ENCODE data around the gene TEX10. TPM values are rescaled to one million over a fixed set of nuclear protein-coding genes. Genes with fewer than 3 reads are reported as not detected.
A peak's percentile ranks its signal among the peaks of the same experiment; 100 is the strongest.

Gene TEX10
- total and polyA plus RNA-seq, 2 donors (not counting 1 experiment from before 2014, with no cell fraction given) = 23.6 to 24.9 TPM

DNA sequence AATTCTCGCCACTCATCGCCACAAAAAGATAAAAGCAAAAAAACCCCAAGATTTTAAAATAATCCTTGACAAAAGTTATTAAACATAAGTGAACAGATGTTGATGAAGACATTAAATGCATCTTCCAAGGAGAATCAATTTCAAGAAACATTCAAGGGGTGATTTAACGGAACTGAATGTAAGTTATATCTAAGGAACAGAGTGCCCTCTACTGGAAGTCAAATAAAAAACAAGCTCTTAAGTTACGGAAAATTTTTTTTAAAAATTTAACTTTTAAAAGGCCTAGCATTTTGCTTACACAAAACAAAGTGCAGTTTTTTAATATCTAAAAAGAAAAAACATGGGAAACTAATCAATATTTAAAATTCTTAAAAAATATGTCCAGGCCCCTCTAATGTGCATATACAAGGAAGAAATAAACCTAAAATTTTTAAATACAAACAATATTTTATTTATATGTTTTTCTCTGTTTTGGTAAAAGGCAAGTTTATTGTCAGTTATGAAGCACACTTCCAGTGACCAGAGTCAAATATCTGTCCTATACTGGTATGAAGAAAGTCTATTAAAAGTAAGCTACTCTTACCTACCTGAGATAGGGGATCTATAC is 28.0 kb downstream of the TEX10 start:
- no peaks in the 10 kb centered on the region for H3K9me3 ChIP-seq (ENCODE audit: control insufficient read depth, insufficient read depth, low read depth, low read length)
- H3K4me2 ChIP-seq (ENCODE audit: extremely low read depth, insufficient read depth, low read length) = no peak overlapping the region
- H2AFZ ChIP-seq (ENCODE audit: low read length) = no peak overlapping the region
- H4K20me1 ChIP-seq (ENCODE audit: control insufficient read depth, extremely low read depth, insufficient read depth, low read length) = no peaks in the 10 kb centered on the region
- no peak overlapping the region for H3K27ac ChIP-seq (ENCODE audit: insufficient read depth, low read length)
- no peaks in the 10 kb centered on the region for H3K79me2 ChIP-seq (ENCODE audit: control insufficient read depth, insufficient read depth, low read length)
- no peaks in the 10 kb centered on the region for H3K27me3 ChIP-seq (ENCODE audit: control insufficient read depth, insufficient read depth, low read length)
- H3K4me1 ChIP-seq (ENCODE audit: control insufficient read depth, extremely low read depth, insufficient read depth, low read length) = no peaks in the 10 kb centered on the region
- peaks cover 1% of the 10 kb centered on the region for H3K36me3 ChIP-seq (ENCODE audit: control insufficient read depth, insufficient read depth, low read length)
- peak; percentile 61 to 79 for DNase-seq (ENCODE audit: low read depth in 2 of 2)
- TF ChIP-seq, protein P1, sequence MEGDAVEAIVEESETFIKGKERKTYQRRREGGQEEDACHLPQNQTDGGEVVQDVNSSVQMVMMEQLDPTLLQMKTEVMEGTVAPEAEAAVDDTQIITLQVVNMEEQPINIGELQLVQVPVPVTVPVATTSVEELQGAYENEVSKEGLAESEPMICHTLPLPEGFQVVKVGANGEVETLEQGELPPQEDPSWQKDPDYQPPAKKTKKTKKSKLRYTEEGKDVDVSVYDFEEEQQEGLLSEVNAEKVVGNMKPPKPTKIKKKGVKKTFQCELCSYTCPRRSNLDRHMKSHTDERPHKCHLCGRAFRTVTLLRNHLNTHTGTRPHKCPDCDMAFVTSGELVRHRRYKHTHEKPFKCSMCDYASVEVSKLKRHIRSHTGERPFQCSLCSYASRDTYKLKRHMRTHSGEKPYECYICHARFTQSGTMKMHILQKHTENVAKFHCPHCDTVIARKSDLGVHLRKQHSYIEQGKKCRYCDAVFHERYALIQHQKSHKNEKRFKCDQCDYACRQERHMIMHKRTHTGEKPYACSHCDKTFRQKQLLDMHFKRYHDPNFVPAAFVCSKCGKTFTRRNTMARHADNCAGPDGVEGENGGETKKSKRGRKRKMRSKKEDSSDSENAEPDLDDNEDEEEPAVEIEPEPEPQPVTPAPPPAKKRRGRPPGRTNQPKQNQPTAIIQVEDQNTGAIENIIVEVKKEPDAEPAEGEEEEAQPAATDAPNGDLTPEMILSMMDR (conservative IDR thresholded peaks at IDR 0.05 in 1 of 2, IDR thresholded peaks at IDR 0.05 in 1 of 2; ENCODE audit: low read depth in 1 of 2, low read length in 2 of 2) = peak in 1 of 2 donors; percentile 47
- no peak for TF ChIP-seq EZH2 (IDR thresholded peaks at IDR 0.05; ENCODE audit: low read length, missing control alignments)
- no peak overlapping the region for H3K4me3 ChIP-seq (replicated peaks in 1 of 4; ENCODE audit: control extremely low read depth in 1 of 4, insufficient read depth in 1 of 4, low read depth in 3 of 4, low read length in 4 of 4)
- H3K9ac ChIP-seq (ENCODE audit: insufficient read depth, low read length) = no peak overlapping the region

DNA sequence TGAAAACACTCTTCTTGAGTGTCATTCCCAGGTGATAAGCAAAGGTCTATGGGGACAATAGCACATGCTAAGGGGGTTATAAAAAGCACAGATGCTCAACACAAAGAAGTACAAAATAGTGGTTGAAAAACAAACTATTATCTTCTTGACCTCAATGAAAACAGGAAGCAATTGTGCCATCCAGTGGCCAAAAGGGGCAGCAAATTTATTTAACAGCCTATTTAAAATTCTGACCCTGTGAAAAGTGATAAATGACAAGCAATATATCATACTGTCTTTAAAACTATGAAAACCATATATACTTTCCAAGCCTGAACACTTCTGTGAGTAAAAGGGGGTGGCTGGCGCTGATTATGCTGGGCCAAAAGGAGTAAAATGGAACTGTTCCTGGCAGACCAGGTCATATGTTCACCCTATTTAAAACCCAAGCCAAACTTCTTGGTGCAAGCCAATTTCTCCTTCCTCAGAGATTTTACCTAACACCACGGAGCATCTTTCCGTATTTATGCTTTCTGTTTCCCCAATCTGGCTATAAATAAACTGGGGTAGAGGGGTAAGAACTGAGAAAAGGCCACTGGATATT is 29.7 kb downstream of the TEX10 start:
- Histone ChIP-seq H3K4me1 (ENCODE audit: control insufficient read depth, extremely low read depth, insufficient read depth, low read length) (no peaks in the 10 kb centered on the region), H2AFZ (ENCODE audit: low read length) (no peak overlapping the region), H3K9me3 (ENCODE audit: control insufficient read depth, insufficient read depth, low read depth, low read length) (no peaks in the 10 kb centered on the region), H3K27ac (ENCODE audit: insufficient read depth, low read length) (no peak overlapping the region), H3K4me3 (replicated peaks in 1 of 4; ENCODE audit: control extremely low read depth in 1 of 4, insufficient read depth in 1 of 4, low read depth in 3 of 4, low read length in 4 of 4) (no peak overlapping the region), H4K20me1 (ENCODE audit: control insufficient read depth, extremely low read depth, insufficient read depth, low read length) (no peaks in the 10 kb centered on the region), H3K36me3 (ENCODE audit: control insufficient read depth, insufficient read depth, low read length) (peaks cover 1% of the 10 kb centered on the region), H3K27me3 (ENCODE audit: control insufficient read depth, insufficient read depth, low read length) (no peaks in the 10 kb centered on the region), H3K9ac (ENCODE audit: insufficient read depth, low read length) (no peak overlapping the region), H3K79me2 (ENCODE audit: control insufficient read depth, insufficient read depth, low read length) (no peaks in the 10 kb centered on the region), H3K4me2 (ENCODE audit: extremely low read depth, insufficient read depth, low read length) (no peak overlapping the region)
- TF ChIP-seq, protein P1 (conservative IDR thresholded peaks at IDR 0.05 in 1 of 2, IDR thresholded peaks at IDR 0.05 in 1 of 2; ENCODE audit: low read depth in 1 of 2, low read length in 2 of 2) = peak; percentile 70 to 76
- no peak for TF ChIP-seq EZH2 (IDR thresholded peaks at IDR 0.05; ENCODE audit: low read length, missing control alignments)
- DNase-seq (ENCODE audit: low read depth in 2 of 2) = peak; percentile 37 to 60

DNA sequence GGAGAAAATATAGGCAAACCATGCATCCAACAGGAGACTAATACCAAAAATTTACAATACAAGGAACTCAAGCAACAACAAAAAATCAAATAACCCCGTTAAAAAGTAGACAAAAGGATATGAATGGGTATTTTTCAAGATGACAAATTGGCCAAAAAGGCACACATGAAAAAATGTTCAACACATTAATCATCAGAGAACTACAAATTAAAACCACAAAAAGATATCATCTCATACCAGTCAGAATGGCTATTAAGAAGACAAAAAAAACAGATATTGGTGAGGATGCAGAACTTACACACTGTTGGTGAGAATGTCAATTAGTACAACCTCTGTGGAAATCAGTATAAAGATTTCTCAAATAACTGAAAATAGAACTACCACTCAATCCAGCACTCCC is 35.0 kb downstream of the TEX10 start:
- TF ChIP-seq, protein P1 (conservative IDR thresholded peaks at IDR 0.05 in 1 of 2, IDR thresholded peaks at IDR 0.05 in 1 of 2; ENCODE audit: low read depth in 1 of 2, low read length in 2 of 2) = no peak
- no peak for TF ChIP-seq EZH2 (IDR thresholded peaks at IDR 0.05; ENCODE audit: low read length, missing control alignments)
- Histone ChIP-seq H3K27me3 (ENCODE audit: control insufficient read depth, insufficient read depth, low read length) (no peaks in the 10 kb centered on the region), H3K36me3 (ENCODE audit: control insufficient read depth, insufficient read depth, low read length) (peaks cover 1% of the 10 kb centered on the region), H3K4me1 (ENCODE audit: control insufficient read depth, extremely low read depth, insufficient read depth, low read length) (peaks cover 2% of the 10 kb centered on the region), H3K79me2 (ENCODE audit: control insufficient read depth, insufficient read depth, low read length) (no peaks in the 10 kb centered on the region), H3K9me3 (ENCODE audit: control insufficient read depth, insufficient read depth, low read depth, low read length) (no peaks in the 10 kb centered on the region), H3K4me3 (replicated peaks in 1 of 4; ENCODE audit: control extremely low read depth in 1 of 4, insufficient read depth in 1 of 4, low read depth in 3 of 4, low read length in 4 of 4) (no peak overlapping the region), H3K4me2 (ENCODE audit: extremely low read depth, insufficient read depth, low read length) (no peak overlapping the region), H2AFZ (ENCODE audit: low read length) (no peak overlapping the region), H3K27ac (ENCODE audit: insufficient read depth, low read length) (no peak overlapping the region), H4K20me1 (ENCODE audit: control insufficient read depth, extremely low read depth, insufficient read depth, low read length) (no peaks in the 10 kb centered on the region), H3K9ac (ENCODE audit: insufficient read depth, low read length) (no peak overlapping the region)
- DNase-seq (ENCODE audit: low read depth in 2 of 2) = peak in 1 of 2 donors; percentile 68
